ENCODE data around the gene LMX1B.

GRCh38 chr9:126589349-126589748, 24.4 kb upstream of the LMX1B start:
- TF ChIP-seq CTCF (IDR thresholded peaks at IDR 0.05) (no peak), ZFX (IDR thresholded peaks at IDR 0.05; ENCODE audit: borderline replicate concordance) (no peak)
